ENCODE data around the gene ELOB. TPM values are rescaled to one million over a fixed set of nuclear protein-coding genes. Genes with fewer than 3 reads are reported as not detected.

ELOB gene
- total RNA-seq, 1 experiment from 2014 or later = 289 TPM

DNA sequence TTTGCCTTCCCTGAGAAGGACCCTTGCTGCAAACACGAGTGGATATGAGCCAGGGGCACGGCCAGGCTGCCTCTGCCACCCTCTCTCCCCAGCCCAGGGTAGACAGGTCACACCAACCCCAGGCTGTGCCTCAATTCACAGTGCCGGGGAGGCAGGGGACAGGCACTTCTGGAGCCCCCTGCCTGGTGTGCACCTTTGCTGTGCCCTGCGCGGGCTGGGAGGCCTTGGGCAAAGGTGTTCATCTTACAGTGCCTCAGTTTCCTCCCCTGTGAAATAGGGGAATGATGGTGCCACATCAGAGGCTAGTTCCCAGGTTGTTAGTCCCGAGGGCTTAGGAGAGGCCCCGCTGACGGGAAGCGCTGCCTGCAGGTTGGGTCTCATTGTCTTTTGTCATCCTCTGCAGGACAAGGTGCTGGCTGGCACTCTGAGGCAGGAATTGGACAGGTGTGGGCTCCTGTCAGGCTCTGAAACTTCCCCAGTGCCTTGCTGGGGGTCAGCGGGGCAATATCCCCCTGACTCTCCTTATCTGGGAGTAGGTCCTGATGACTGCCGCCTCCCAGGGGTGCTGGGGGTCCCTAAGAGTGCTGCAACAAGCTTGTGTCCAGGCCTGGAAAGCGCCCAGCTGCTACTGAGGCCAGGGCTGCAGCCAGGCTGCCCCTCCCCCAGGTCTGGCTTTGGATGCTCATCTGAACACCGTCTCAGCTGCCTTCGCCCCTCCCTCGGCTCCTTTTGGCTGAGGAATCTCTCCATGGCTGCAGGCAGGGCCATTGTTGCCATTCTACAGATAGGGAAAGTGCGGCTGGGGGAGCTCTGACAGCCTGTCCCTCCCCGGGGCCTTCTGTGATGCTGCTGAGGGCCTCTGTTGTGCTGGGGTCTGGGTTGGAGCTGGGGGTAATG, 43.1 kb upstream of the ELOB start:
- Histone ChIP-seq H2AFZ (ENCODE audit: low read length) (no peak overlapping the region), H3K4me1 (ENCODE audit: insufficient read depth, low read length) (no peaks in the 10 kb centered on the region), H3K4me2 (ENCODE audit: low read length) (no peak overlapping the region), H3K27me3 (ENCODE audit: low read length) (no peaks in the 10 kb centered on the region), H3K9ac (ENCODE audit: low read length) (no peak overlapping the region), H3K9me2 (replicated peaks; ENCODE audit: low read length) (no peaks in the 10 kb centered on the region), H3K4me3 (ENCODE audit: low read length) (no peak overlapping the region), H4K20me1 (ENCODE audit: low read length) (no peaks in the 10 kb centered on the region), H3K36me3 (ENCODE audit: low read depth, low read length) (no peaks in the 10 kb centered on the region), H3K79me2 (ENCODE audit: low read length) (no peaks in the 10 kb centered on the region), H3F3A (ENCODE audit: low read length, unreplicated experiment) (no peaks in the 10 kb centered on the region), H3K27ac (ENCODE audit: low read length) (no peak overlapping the region), H3K9me3 (ENCODE audit: low read length) (no peaks in the 10 kb centered on the region)
- ATAC-seq (no peak), DNase-seq (no peak)
- intact Hi-C loops (cut with micrococcal nuclease) = loop anchor here (10.0 kb wide), 1 partner anchor 45 kb away; the partner anchor contains the start of gene ELOB
- BruUV-seq (replicated peaks) = no TSS peak
- ChIA-PET POLR2A (ENCODE audit: unreplicated experiment) (no interaction called here), CTCF (no interaction called here)
- no peak for TF ChIP-seq EZH2 (IDR thresholded peaks at IDR 0.05; ENCODE audit: low read length, unreplicated experiment)
- TF ChIP-seq CTCF (conservative IDR thresholded peaks at IDR 0.05; ENCODE audit: low read depth, low read length) = no peak
- TF ChIP-seq EZH2phosphoT487 (IDR thresholded peaks at IDR 0.05; ENCODE audit: borderline replicate concordance, low read length) = no peak

DNA sequence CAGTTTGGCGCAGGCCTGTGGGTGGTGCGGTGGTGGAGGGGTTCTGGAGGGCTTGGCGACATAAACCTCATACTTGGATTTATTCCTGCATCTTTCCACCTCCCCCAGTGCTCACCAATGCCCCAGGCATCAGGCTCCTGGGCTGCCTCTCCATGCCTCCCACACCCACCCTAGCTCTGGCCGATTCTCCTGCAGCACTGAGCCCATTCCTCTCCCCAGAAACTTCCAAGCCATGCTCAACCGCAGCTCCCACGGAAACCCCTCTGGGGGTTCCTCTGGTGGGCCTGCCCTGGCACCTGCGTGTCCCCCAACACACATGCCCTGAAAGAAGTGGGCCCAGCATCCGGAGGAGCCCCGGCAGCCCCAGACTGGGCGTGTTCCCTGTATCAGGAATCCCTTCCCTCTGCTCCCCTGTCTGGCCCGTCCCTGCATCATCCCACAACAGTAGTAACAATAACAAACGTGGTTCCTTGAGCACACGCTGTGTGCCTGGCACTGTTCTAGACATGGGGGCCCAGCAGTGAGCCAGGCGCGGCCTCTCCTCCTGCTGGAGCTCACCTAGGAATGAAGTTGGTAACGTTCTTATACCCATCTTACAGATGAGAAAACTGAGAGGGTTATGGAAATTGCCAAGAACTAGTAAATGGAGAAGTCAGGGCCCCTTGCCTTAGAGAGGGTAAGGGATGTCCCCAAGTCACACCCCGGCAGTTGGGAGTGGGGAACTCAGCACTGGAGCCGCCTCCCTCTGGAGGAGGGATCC, 42.3 kb upstream of the ELOB start:
- H3K79me2 ChIP-seq (ENCODE audit: low read length) = no peaks in the 10 kb centered on the region
- no peaks in the 10 kb centered on the region for H3F3A ChIP-seq (ENCODE audit: low read length, unreplicated experiment)
- H3K36me3 ChIP-seq (ENCODE audit: low read depth, low read length) = no peaks in the 10 kb centered on the region
- no peaks in the 10 kb centered on the region for H3K27me3 ChIP-seq (ENCODE audit: low read length)
- no peaks in the 10 kb centered on the region for H4K20me1 ChIP-seq (ENCODE audit: low read length)
- intact Hi-C loops (cut with micrococcal nuclease) = no loop called here
- no TSS peak for BruUV-seq (replicated peaks)
- no peak for DNase-seq
- H3K9ac ChIP-seq (ENCODE audit: low read length) = no peak overlapping the region
- ChIA-PET POLR2A (ENCODE audit: unreplicated experiment) (no interaction called here), CTCF (no interaction called here)
- no peaks in the 10 kb centered on the region for H3K9me2 ChIP-seq (replicated peaks; ENCODE audit: low read length)
- no peak overlapping the region for H3K4me3 ChIP-seq (ENCODE audit: low read length)
- no peak overlapping the region for H2AFZ ChIP-seq (ENCODE audit: low read length)
- TF ChIP-seq EZH2 (IDR thresholded peaks at IDR 0.05; ENCODE audit: low read length, unreplicated experiment) (no peak), CTCF (conservative IDR thresholded peaks at IDR 0.05; ENCODE audit: low read depth, low read length) (no peak), EZH2phosphoT487 (IDR thresholded peaks at IDR 0.05; ENCODE audit: borderline replicate concordance, low read length) (no peak)
- H3K9me3 ChIP-seq (ENCODE audit: low read length) = no peaks in the 10 kb centered on the region
- ATAC-seq = no peak
- no peak overlapping the region for H3K4me2 ChIP-seq (ENCODE audit: low read length)
- no peak overlapping the region for H3K27ac ChIP-seq (ENCODE audit: low read length)
- H3K4me1 ChIP-seq (ENCODE audit: insufficient read depth, low read length) = no peaks in the 10 kb centered on the region
